A673 (cell line): Measurements from ENCODE around the gene ZNF514. TPM values are rescaled to one million over a fixed set of nuclear protein-coding genes. Genes with fewer than 3 reads are reported as not detected.
"Not testable (repeated sequence)": the region's sequence is repeated elsewhere in the genome, so short reads cannot be mapped to it uniquely, and the experiment has no call there.

ENCODE experiments used
- BruUV-seq: library from RNA; stranded (reverse); fragments of 400-500 nt; replicated peaks from 2 replicates; lab custom pipeline; 2021; lab: Mats Ljungman, UMichigan
- CTCF ChIA-PET: fragments of 300-600 bp; sonication (Branson Sonifier 250); formaldehyde crosslinking; loops from one replicate; lab custom pipeline; 2022; ENCODE audit warnings: antibody characterized with exemption; lab: Charles Lee
- POLR2A ChIA-PET: fragments of 300-600 bp; sonication (Branson Sonifier 250); formaldehyde crosslinking; loops from one replicate; lab custom pipeline; 2022; ENCODE audit warnings: antibody characterized with exemption; ENCODE audit not compliant: low non-redundant PET; lab: Charles Lee
- DNase-seq: peaks from one replicate; pipeline ENCODE4 v3.0.0-alpha.2; 2015; ENCODE audit warnings: low spot score
- H3K27ac ChIP-seq: fragments of 200-600 bp; sonication (generic); 2 replicates; pipeline ENCODE4 v1.5.1; 2016; ENCODE audit warnings: mixed run types, low read depth, mild to moderate bottlenecking, mixed read lengths, antibody characterized with exemption, low read length; ENCODE audit not compliant: poor library complexity, severe bottlenecking
- H3K27me3 ChIP-seq: fragments of 200-600 bp; sonication (generic); replicated peaks from 2 replicates; pipeline ENCODE4 v1.6.1; 2017; ENCODE audit warnings: mixed run types, low read depth, mild to moderate bottlenecking, mixed read lengths, antibody characterized with exemption, low read length; ENCODE audit not compliant: insufficient read depth, poor library complexity
- H3K36me3 ChIP-seq: fragments of 200-600 bp; sonication (generic); 2 replicates; pipeline ENCODE4 v1.6.1; 2016; ENCODE audit warnings: mixed run types, mild to moderate bottlenecking, mixed read lengths, antibody characterized with exemption, low read length; ENCODE audit not compliant: insufficient read depth, poor library complexity, severe bottlenecking
- H3K4me1 ChIP-seq: fragments of 200-600 bp; sonication (generic); 2 replicates; pipeline ENCODE4 v1.6.1; 2017; ENCODE audit warnings: mixed run types, mild to moderate bottlenecking, mixed read lengths, antibody characterized with exemption, low read length; ENCODE audit not compliant: insufficient read depth, poor library complexity, severe bottlenecking
- H3K4me3 ChIP-seq: fragments of 200-600 bp; sonication (generic); 2 replicates; pipeline ENCODE4 v1.5.1; 2016; ENCODE audit warnings: low read depth, mixed run types, mild to moderate bottlenecking, mixed read lengths, low read length; ENCODE audit not compliant: poor library complexity, severe bottlenecking
- H3K9me3 ChIP-seq: fragments of 200-600 bp; sonication (generic); 2 replicates; pipeline ENCODE4 v1.6.1; 2016; ENCODE audit warnings: mixed run types, low read depth, mild to moderate bottlenecking, mixed read lengths, antibody characterized with exemption, low read length; ENCODE audit not compliant: poor library complexity, severe bottlenecking
- CTCF ChIP-seq: fragments of 300-800, 200-600 bp; sonication (generic); conservative IDR thresholded peaks from 2 replicates; pipeline ENCODE4 v1.5.1; 2017; ENCODE audit warnings: low read depth, mild to moderate bottlenecking, antibody characterized with exemption, low read length, moderate library complexity, mixed read lengths
- EZH2 ChIP-seq: fragments of 200-600 bp; sonication (generic); IDR thresholded peaks from 2 replicates; pipeline ENCODE4 v1.6.1; 2017; ENCODE audit warnings: borderline replicate concordance, low read depth, mild to moderate bottlenecking, mixed read lengths, antibody characterized with exemption, low read length; ENCODE audit not compliant: poor library complexity, severe bottlenecking
- intact Hi-C: fragments of 100-400 bp; cut with micrococcal nuclease; formaldehyde crosslinking; loops from one replicate; pipeline ENCODE4 v1.10.0; 2022; ENCODE audit not compliant: unreplicated experiment
- total RNA-seq: library from RNA; stranded (reverse); gene quantifications from 2 replicates; pipeline ENCODE4 v1.2.3, GENCODE V29; 2021

The ZNF514 gene
- total RNA-seq, 1 experiment from 2014 or later, result 14.4 TPM

- TF ChIP-seq CTCF, result peak; percentile 49
- H3K9me3 ChIP-seq, POLR2A ChIA-PET, H3K4me1 ChIP-seq, BruUV-seq, H3K27me3 ChIP-seq, H3K36me3 ChIP-seq, H3K4me3 ChIP-seq, H3K27ac ChIP-seq: not testable (repeated sequence)
- intact Hi-C loops, result loop anchor here (10.0 kb wide), 1 partner anchor 532 kb away; no protein-coding TSS in a partner anchor
- CTCF ChIA-PET, result interaction anchor here (0.7 kb wide), 1 partner anchor 58 kb away, joined by 3 read pairs; no protein-coding TSS in a partner anchor
- DNase-seq, result peak; percentile 35
Measured at GRCh38 chr2:95192956-95193355, 33.3 kb upstream of the ZNF514 start.

GRCh38 chr2:95185973-95186372 lies 26.3 kb upstream of the ZNF514 start:
- CTCF ChIA-PET, result no interaction called here
- intact Hi-C loops, result no loop called here
- TF ChIP-seq CTCF, result no peak
- TF ChIP-seq EZH2, result no peak

GRCh38 chr2:95185197-95185596 lies 25.5 kb upstream of the ZNF514 start:
- CTCF ChIA-PET, result no interaction called here
- Histone ChIP-seq H3K27me3 (no peaks in the 10 kb centered on the region), H3K36me3 (peaks cover 9% of the 10 kb centered on the region), H3K9me3 (no peaks in the 10 kb centered on the region), H3K4me3 (no peak overlapping the region), H3K4me1 (no peaks in the 10 kb centered on the region), H3K27ac (no peak overlapping the region)
- POLR2A ChIA-PET, result no interaction called here
- no TSS peak for BruUV-seq
- TF ChIP-seq EZH2, result no peak
- no peak for TF ChIP-seq CTCF
- intact Hi-C loops, result no loop called here
- DNase-seq, result no peak

More at GRCh38 chr2:95185973-95186372, 26.3 kb upstream of the ZNF514 start:
- POLR2A ChIA-PET, result no interaction called here
- Histone ChIP-seq H3K9me3 (no peaks in the 10 kb centered on the region), H3K36me3 (peaks cover 9% of the 10 kb centered on the region), H3K27me3 (no peaks in the 10 kb centered on the region), H3K4me3 (no peak overlapping the region), H3K27ac (no peak overlapping the region), H3K4me1 (no peaks in the 10 kb centered on the region)
- DNase-seq, result no peak
- BruUV-seq, result no TSS peak
